T-helper 22 cell (primary cell): Measurements from ENCODE around the gene HOXD3.

Source experiments
- DNase-seq: peaks from one replicate; pipeline ENCODE4 v3.0.0-alpha.2; 2020; ENCODE audit warnings: low read depth

The HOXD3 gene

DNA sequence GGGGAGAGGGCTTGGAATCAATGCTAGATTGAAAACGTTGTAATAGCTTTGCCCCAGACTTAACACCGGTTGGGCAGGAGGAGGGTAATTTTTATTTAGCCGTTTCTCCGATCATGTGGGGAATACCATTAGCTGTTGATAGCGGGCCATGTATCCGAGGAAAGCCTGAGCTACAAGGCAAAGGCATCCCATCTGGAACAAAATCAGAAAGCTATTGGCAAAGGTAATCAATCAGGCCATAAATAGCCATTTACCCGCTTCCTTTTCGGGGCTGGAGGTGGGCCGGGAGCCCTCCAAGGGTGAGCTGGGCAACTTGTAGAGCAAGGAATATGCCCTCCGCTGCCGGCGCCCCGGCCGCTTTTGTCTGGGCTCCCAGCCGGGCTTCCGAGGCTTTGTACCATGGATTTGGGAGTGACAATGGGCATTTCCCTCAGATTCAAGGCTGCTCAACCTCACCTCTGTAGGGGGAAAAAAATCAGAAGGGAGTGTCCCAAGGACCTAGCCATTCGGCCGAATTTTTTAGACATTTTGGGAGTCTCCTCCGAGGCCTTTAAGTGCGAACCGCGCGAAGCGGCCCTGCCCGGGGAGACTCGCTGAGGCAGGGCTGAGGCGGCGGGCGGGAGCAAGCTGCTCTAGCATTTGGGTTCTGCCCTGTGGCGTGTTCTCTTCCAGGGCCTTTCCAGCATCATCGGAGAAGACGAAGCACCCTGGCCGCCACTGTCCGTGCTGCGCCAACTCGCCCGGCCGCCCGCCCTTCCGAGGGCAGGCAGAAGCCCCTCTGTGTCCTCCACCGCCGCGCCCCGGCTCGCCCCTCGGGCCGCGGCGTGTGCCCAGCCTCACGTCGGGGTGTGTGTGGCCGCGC is 35.7 kb upstream of the HOXD3 start:
- no peak for DNase-seq

DNA sequence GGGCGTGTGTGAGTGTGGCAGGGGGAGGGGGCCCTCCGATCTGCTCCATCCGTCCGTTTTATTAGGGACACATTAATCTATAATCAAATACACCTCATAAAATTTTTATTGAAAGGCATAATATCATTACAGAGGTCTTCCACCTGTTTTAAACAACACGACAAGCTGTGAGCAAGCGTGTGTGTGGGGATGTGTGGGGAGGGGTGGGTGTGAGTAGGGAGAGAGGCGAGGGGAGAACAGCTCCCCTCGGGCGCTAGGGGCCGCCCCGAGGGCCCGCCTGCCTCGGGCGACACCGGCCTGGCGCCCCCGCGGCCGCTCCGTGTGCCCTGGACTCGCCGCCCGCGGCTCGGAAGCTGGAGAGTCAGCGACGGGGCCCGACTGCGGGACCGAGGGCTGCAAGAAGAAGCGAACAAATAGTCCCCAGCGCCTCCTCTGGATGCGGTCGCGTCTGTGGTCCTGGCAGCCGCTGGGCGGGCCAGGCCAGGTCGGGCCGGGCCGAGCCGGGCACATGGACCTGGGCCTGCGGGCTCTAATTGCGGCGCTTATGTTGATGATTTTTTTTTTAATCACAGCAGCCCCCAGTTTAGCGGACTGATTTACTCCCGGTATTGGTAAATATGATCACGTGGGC is 34.9 kb upstream of the HOXD3 start:
- DNase-seq, result no peak

DNA sequence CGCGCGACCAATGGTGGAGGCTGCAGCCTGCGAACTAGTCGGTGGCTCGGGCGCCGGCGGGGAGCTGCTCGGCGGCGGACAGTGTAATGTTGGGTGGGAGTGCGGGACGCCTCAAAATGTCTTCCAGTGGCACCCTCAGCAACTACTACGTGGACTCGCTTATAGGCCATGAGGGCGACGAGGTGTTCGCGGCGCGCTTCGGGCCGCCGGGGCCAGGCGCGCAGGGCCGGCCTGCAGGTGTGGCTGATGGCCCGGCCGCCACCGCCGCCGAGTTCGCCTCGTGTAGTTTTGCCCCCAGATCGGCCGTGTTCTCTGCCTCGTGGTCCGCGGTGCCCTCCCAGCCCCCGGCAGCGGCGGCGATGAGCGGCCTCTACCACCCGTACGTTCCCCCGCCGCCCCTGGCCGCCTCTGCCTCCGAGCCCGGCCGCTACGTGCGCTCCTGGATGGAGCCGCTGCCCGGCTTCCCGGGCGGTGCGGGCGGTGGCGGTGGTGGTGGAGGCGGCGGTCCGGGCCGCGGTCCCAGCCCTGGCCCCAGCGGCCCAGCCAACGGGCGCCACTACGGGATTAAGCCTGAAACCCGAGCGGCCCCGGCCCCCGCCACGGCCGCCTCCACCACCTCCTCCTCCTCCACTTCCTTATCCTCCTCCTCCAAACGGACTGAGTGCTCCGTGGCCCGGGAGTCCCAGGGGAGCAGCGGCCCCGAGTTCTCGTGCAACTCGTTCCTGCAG is 34.3 kb upstream of the HOXD3 start, which contains the start of gene HOXD9:
Gene HOXD9, plus strand, starts transcription at position 37 of the 728 bp plus-strand sequence. Its CDS starts 50 bp downstream, at position 87.
- DNase-seq, result no peak

DNA sequence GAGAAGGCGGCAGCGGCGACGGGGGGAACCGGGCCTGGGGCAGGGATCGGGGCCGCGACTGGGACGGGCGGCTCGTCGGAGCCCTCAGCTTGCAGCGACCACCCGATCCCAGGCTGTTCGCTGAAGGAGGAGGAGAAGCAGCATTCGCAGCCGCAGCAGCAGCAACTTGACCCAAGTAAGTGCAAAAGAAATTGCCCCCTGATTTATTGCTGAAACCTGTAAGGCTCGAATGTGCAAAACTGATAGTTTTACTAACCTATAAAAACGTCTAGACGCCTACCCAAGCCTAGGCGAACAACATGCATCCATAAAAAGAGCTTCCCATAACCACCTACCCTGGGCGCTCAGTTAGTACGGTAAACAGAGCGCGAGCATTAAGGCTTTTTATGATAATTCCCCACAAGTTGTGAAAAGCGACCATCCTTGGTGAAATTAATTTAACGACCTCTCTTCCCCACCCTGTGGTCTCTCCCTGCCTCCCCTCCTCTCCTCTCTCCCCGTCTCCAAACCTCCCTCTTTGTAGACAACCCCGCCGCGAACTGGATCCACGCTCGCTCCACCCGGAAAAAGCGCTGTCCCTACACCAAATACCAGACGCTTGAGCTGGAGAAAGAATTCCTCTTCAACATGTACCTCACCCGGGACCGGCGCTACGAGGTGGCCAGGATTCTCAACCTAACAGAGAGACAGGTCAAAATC is 33.5 kb upstream of the HOXD3 start:
- DNase-seq, result no peak

DNA sequence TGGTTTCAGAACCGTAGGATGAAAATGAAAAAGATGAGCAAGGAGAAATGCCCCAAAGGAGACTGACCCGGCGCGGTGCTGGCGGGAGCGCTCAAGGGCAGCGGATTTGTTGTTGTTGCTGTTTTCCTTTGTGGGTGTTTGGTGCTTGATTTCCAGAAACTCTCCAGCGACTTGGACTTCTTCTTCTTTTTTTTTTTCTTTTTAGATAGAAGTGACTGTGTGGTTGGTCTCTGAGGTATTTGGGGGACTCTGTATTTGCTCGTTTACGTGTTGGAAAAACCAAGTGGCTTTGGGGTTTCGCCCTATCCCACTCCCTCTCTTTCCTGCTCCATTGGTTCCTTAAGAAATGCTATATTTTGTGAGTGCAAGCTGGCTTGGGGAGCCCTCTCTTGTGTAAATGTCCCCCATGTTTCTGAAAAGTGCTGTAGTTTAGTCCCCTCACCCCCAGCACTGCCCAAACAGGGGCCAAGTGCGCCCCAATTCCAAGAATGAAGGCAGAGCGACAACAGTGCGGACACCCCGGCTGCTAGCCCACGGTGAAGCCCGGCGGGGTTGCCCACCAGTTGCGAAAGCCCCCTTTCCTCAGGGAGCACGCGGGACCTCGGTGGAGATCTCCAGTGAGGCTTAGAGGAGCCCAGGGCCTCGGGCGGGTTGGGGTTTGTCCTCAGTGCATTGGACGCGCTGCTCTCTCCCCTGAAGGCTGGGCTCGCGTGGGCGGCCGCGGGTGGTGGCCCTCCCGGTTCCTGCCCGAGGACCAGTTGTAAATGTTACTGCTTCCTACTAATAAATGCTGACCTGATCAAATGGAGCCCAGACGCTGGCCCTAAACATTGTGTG is 32.8 kb upstream of the HOXD3 start:
- no peak for DNase-seq

DNA sequence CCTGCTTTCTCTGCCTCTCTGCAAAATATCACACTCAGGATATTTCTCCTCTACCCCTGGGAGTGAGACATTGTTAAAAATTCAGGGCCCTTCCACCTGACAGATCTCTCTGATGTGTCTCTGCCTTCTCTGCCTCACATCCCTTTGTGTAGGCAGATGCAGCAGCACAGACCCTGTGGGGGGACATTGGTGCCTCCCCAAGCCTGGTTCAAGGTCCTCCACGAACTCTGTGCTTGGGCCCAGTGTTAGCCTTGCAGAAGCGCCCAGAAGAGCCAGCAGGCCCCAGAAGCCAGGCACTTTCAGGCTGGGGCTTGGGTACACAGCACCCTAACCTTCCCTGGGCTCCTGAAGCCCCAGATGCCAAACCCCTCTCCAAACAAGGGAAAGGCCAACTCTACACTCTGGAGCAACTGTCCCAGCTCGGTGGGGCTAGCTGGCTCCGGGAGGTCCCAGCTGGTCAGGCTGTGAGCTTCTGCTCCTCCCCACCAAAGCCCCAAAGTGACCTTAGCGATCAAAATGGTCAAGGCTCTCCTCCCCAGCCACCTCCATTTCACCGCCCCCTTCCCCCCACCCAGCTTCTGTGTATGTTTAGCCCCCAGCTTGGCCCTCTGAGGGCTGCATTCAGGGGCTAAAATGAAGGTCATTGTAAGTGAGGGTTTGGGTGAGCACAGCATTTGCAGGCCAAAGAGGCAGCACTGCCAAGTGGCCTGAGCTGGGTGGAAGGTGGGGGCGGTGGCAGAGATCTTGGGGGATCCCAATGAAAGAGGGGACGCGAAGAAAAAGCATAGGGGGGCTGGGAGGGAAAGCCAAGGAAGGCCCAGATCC is 31.9 kb upstream of the HOXD3 start:
- DNase-seq, result no peak

DNA sequence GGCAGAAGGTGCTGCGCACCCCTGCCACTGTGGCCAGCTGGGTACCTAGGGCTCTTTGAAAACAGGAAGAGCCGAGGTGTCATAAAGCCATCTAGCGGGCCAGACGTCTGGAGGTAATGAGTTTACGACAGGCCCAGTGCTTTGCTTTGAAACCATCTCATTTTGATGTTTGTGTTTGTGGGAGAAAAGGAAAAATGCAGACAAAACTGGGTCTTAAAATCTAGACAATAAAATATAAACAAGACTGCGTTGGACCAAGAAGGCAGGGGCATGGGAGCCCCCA is 31.4 kb upstream of the HOXD3 start:
- DNase-seq, result no peak

DNA sequence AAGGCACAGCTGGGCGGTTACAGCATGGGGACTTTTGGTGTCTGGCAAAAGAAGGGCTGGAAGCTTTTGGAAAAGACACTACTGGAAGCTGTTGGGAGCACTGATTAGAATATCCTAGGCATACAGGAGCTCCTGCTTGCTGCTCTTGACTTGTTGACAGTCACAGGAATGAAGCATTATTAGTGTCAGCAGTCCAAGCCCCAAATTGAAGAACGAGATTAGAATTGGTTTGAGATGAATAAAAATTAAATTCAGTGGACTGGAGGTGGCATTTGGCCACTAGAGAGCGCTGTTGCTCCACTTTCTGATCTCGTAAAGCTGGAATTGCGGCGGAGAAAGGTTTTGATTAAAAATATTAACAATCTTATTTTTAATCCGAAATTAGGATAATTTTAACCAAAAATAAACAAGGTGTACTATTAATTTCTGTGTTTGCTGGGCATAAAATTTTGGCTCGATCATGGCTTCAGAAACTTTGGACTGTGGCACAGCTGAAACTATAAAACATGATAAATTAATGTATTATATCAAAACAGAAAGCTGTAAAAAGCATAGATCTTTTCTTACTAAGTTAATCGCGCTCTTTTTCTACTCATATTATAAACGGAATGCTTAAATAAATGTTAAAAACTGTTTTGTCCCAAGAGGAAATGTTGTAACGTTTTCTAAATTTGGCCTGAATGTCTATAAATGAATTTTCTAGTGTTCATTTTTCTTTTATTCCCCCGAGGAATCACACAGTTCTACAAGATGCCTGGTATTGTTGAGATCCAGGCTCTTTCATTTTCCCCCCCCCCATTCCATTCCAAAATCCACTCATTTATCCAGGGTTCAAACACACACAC is 30.0 kb upstream of the HOXD3 start:
- peak; percentile 19 for DNase-seq

DNA sequence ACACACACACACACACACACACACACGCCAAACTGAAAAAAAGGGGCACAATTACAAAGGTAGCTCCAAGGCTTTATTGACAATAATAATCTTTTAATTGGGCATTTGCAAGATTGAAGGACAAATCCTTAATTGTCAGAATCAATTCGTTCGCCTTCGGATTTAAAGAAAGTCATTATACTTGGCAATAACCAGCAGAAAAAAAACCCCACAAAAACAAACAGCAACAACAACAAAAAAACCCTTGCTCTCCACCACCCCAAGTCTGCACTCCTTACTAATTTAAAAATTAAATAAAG is 29.4 kb upstream of the HOXD3 start:
- no peak for DNase-seq

DNA sequence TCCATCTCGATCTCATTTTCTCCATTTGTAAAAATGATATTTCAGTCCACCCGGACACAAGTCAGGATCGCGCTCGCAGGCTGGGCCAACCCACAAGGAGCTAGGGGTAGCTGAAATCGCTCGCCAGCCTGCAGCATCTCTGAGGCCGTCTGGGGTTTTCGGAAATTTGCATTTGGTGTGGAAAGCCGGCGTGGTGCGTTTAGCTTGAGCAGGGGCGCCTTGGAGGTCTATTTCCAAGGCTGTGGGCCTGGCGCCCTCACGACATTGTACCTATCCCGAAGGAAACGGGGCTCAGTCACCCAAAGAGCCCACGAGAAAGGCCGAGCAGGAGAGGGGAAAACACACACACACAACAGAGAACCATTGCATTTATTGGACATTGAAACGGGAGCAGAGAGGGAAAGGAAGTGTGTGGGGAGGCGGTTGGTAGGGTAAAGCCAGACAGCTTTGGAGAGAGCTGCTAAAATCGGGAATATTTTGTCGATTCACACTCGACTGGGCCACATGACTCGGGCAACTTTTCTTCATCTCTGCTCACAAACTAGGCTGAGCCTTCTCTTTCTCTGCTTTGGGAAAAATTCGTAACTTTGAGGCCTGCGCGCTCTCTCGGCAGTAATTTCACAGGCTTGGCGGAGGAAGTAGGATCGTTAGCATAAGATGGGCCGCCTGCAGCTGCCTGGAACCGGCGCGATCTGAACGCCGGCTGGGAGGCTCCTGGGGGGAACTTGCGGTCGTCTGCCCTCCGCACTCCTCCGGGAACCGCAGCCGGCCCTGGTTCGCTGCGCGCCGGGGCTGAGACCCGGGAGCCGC is 28.7 kb upstream of the HOXD3 start:
- no peak for DNase-seq

DNA sequence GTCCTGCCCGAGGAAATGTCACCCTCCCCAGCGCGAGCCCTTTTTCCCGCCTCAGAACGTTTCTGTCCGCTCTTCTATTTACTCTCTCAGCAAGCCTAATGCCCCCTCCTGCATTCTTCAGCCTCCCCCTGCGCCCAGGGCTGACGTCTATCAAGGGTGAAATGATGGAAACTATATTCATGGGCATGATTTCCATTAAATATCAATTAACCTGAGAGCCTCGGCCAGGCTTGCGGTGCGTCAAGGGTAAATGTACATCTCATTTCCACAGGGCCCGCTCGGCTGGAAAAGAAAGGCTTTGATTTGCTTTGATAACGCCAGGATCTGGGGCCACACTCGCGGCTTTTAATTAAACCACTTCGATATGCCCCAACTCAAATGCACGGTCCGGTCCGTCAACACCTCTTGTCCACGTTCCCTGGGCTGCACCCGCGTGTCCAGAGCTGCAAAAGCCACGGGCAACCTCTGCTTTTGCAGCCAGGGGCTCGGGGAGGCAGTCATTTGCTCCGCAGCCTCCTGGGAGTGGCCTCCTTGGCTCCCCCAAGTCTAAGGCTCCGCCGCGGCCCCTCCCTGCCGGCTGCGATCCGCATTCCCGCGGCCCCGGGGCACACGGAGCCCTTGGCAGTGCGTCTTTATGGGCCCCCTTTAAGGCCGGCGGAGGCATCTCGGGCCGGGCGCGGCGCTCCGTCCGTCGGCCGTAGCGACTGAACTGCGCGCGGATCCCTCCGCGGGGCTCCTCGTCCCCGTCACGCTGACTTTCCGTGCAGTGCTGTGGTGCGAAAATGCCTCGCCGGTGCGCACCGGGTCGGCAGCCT is 27.9 kb upstream of the HOXD3 start, which contains the start of gene HOXD8:
Gene HOXD8, plus strand, starts transcription at position 724 of the 815 bp plus-strand sequence. CDS start 662 bp downstream, outside the sequence.
- DNase-seq, result no peak

DNA sequence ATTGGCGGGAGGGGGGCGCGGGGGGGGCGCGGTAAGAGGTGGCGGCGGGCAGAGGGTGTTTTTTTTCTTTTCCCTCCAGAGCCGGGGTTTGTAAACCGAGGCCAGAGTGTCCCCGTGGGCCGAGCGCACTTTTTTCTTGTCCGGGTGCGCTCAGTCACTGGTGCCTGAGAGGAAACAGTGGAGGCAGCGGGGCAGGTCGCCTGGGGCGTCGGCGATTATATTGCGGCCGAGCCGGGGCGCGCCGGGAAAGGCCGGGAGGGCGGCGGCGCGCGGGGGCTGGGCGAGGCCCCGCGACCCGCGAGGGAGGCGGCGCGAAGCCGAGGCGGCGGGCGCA is 27.3 kb upstream of the HOXD3 start:
- DNase-seq, result no peak

DNA sequence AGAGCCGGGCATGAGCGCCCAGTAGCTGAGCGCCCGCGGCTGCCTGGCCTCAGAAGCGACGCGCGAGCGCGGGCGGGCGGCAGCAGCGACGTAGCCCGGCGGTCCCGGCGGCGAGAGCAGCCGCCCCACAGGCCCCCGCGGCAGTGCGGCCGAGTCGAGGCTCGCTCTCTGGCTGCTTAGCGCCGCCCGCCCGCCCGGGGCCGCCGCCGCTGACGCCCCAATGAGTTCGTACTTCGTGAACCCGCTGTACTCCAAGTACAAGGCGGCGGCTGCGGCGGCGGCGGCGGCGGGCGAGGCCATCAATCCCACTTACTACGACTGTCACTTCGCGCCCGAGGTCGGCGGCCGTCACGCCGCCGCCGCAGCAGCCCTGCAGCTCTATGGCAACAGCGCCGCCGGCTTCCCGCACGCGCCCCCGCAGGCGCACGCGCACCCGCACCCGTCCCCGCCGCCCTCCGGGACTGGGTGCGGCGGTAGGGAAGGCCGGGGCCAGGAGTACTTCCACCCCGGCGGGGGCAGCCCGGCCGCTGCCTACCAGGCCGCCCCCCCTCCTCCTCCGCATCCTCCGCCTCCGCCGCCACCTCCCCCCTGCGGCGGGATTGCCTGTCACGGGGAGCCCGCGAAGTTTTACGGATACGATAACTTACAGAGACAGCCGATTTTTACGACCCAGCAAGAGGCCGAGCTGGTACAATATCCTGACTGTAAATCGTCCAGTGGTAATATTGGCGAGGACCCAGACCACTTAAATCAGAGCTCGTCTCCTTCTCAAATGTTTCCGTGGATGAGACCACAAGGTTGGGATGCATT is 26.8 kb upstream of the HOXD3 start:
- DNase-seq, result no peak

DNA sequence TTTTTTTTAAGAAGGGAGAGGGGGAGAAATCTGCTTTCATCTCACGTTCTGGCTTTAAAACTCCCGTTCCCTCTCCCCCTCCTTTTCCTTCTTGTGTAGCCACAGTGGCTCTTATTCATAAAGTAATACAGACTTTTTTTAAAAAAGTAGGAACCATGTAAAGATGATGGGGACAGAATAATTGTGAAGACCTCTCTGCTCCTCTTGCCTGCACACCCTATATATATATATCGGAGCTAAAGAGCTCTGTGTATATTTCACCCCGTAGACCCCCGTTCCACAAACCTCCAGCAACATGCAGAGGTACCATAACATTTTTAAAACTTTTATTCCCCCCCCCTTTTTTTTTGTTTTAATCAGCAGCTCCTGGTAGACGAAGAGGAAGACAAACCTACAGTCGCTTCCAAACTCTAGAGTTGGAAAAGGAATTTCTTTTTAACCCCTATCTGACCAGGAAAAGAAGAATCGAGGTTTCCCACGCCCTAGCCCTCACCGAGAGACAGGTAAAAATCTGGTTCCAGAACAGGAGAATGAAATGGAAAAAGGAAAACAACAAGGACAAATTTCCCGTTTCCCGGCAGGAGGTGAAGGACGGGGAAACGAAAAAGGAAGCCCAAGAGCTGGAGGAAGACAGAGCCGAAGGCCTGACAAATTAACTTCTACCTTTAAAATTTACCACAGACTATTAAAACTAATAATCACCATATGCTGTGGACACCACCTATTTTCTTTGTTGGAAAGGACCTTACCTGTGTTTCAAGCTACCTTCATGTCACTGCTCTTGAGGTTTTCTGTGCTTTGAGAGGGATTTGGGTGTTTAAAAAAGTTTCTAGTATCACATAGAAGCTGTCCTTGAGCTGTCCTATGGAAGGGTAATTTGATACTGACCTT is 25.9 kb upstream of the HOXD3 start:
- no peak for DNase-seq

DNA sequence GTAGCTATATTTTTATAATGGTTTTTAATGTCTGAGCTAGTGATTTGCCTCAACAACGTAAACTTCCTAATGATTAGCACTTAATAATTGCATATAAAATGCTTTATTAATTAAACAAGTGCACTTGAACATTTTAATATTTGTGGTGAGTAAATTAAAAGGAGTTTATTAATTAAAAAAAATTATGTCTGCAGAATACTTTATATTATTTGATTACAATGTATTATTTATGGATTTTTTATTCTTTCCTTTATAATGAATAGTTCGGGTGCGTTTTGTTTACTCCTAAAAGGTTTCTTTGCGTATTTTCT is 25.3 kb upstream of the HOXD3 start:
- no peak for DNase-seq
